GM12878 (cell line): ENCODE results near the gene ZNF644. TPM values are rescaled to one million over a fixed set of nuclear protein-coding genes. Genes with fewer than 3 reads are reported as not detected.

Source experiments
- ATAC-seq: fragments of 200-7000 bp; cut with Tn5 transposase; 3 replicates; pipeline ENCODE4 v1.9.1; 2020; ENCODE audit warnings: mild to moderate bottlenecking, moderate library complexity
- BruUV-seq: library from RNA; stranded (reverse); fragments of 400-500 nt; replicated peaks from 2 replicates; lab custom pipeline; 2021; lab: Mats Ljungman, UMichigan
- CTCF ChIA-PET: fragments of 300-600 bp; sonication (Branson Sonifier 250); formaldehyde crosslinking; extraction: SDS; loops from one replicate; lab custom pipeline; 2021; ENCODE audit warnings: inconsistent platforms; lab: Yijun Ruan, JAX
- POLR2A ChIA-PET: fragments of 350-600 bp; formaldehyde crosslinking; extraction: SDS; loops from one replicate; lab custom pipeline; 2021; ENCODE audit warnings: inconsistent platforms; lab: Charles Lee
- RAD21 ChIA-PET: fragments of 300-600 bp; sonication (Branson Sonifier 250); formaldehyde crosslinking; loops from one replicate; lab custom pipeline; 2023; ENCODE audit warnings: antibody characterized with exemption; ENCODE audit not compliant: unreplicated experiment; lab: Charles Lee
- SMC1A ChIA-PET: fragments of 300-600 bp; sonication (Branson Sonifier 250); formaldehyde crosslinking; loops from one replicate; lab custom pipeline; 2023; ENCODE audit not compliant: unreplicated experiment, uncharacterized antibody; lab: Charles Lee
- DNase-seq: peaks from one replicate; pipeline ENCODE4 v3.0.0-alpha.2; 2011; ENCODE audit warnings: low read depth, low spot score
- FAIRE-seq: peaks from 3 replicates; lab custom pipeline; 2011; peaks lifted over from hg19 to GRCh38; lab: Jason Lieb, UNC
- H2AFZ ChIP-seq: 2 replicates; pipeline ENCODE4 v1.6.0; 2011; ENCODE audit warnings: low read depth, low read length, control low read depth; ENCODE audit not compliant: control insufficient read depth
- H3K27ac ChIP-seq: 2 replicates; pipeline ENCODE4 v1.5.1; 2011; ENCODE audit warnings: control low read depth; ENCODE audit not compliant: control insufficient read depth, insufficient read depth
- H3K27me3 ChIP-seq, 2 experiments: replicated peaks in 1 of 2; 2 replicates each; pipeline versions ENCODE4 v1.6.0 to v1.6.1; 2011; ENCODE audit warnings: low read length in 1 of 2; ENCODE audit not compliant: control insufficient read depth in 2 of 2, insufficient read depth in 2 of 2
- H3K36me3 ChIP-seq, 2 experiments: 2 replicates each; pipeline ENCODE4 v1.5.1; 2011; ENCODE audit warnings: low read length in 1 of 2; ENCODE audit not compliant: control insufficient read depth in 2 of 2, insufficient read depth in 2 of 2
- H3K4me1 ChIP-seq: 2 replicates; pipeline ENCODE4 v1.6.1; 2011; ENCODE audit warnings: mild to moderate bottlenecking, low read length, moderate library complexity, mixed read lengths; ENCODE audit not compliant: control insufficient read depth, insufficient read depth
- H3K4me2 ChIP-seq: 2 replicates; pipeline ENCODE4 v1.6.0; 2011; ENCODE audit warnings: control low read depth; ENCODE audit not compliant: control insufficient read depth, insufficient read depth
- H3K4me3 ChIP-seq: fragments of 200-600 bp; sonication (generic); 2 replicates; pipeline ENCODE4 v1.5.1; 2016
- H3K79me2 ChIP-seq: 2 replicates; pipeline ENCODE4 v1.6.0; 2011; ENCODE audit warnings: low read length; ENCODE audit not compliant: control insufficient read depth, insufficient read depth
- H3K9ac ChIP-seq: 2 replicates; pipeline ENCODE4 v1.8.0; 2011; ENCODE audit warnings: low read length, control low read depth, mixed read lengths; ENCODE audit not compliant: control insufficient read depth, insufficient read depth
- H3K9me3 ChIP-seq: replicated peaks from 3 replicates; pipeline ENCODE4 v1.5.1; 2011; ENCODE audit warnings: mild to moderate bottlenecking, low read length; ENCODE audit not compliant: control insufficient read depth, insufficient read depth
- H4K20me1 ChIP-seq: 2 replicates; pipeline ENCODE4 v1.6.0; 2011; ENCODE audit not compliant: control insufficient read depth, insufficient read depth
- BCLAF1 ChIP-seq: fragments of 450-650 bp; IDR thresholded peaks from 2 replicates; pipeline ENCODE4 v1.6.1; 2017; ENCODE audit warnings: antibody characterized with exemption, mild to moderate bottlenecking, moderate library complexity
- EP300 ChIP-seq, 2 experiments: fragments of 150-350 bp in 1 of 2; IDR thresholded peaks; 2 replicates each; pipeline ENCODE4 v1.6.1; 2011 to 2012; ENCODE audit warnings: low read depth in 2 of 2, low read length in 2 of 2, borderline replicate concordance in 1 of 2, improper control_type of control experiment in 1 of 2, inconsistent platforms in 1 of 2; ENCODE audit not compliant: control insufficient read depth in 1 of 2
- HCFC1 ChIP-seq: fragments of 150-350 bp; IDR thresholded peaks from 2 replicates; pipeline ENCODE4 v1.6.1; 2014; ENCODE audit warnings: low read length
- NFYA ChIP-seq: IDR thresholded peaks from 2 replicates; pipeline ENCODE4 v1.6.1; 2011; ENCODE audit warnings: low read depth, mild to moderate bottlenecking, low read length, improper control_type of control experiment, borderline replicate concordance
- NR2C2 ChIP-seq: IDR thresholded peaks from 2 replicates; pipeline ENCODE4 v1.6.1; 2011; ENCODE audit warnings: borderline replicate concordance, low read depth; ENCODE audit not compliant: control insufficient read depth, insufficient read length
- PRDM15 ChIP-seq: fragments of 450-650 bp; formaldehyde crosslinking; IDR thresholded peaks from 2 replicates; pipeline ENCODE4 v1.4.0; 2020; ENCODE audit warnings: mild to moderate bottlenecking, moderate library complexity
- ZBTB4 ChIP-seq: fragments of 450-650 bp; formaldehyde crosslinking; IDR thresholded peaks from 2 replicates; pipeline ENCODE4 v1.4.0; 2022; ENCODE audit warnings: mild to moderate bottlenecking, moderate library complexity
- WGBS: methylation state at CpG from one replicate; pipeline ENCODE4 v1.1.6; 2016; ENCODE audit warnings: low lambda C conversion rate; ENCODE audit not compliant: insufficient replicate concordance, insufficient coverage; ENCODE audit errors: missing lambda C conversion rate; 5-methylcytosine and 5-hydroxymethylcytosine counted together
- in situ Hi-C: fragments of 300-500 bp; cut with MboI; formaldehyde crosslinking; loops from 9 replicates; pipeline ENCODE4 v1.14.3; 2018; ENCODE audit warnings: mixed read lengths
- intact Hi-C: fragments of 100-400 bp; cut with micrococcal nuclease; formaldehyde crosslinking; loops from one replicate; pipeline ENCODE4 v1.14.2; 2022; ENCODE audit not compliant: unreplicated experiment
- polyA plus RNA-seq, 11 experiments: library from polyadenylated mRNA; depleted of rRNA in 4 of 11; unstranded in 6 of 11; stranded (reverse) in 5 of 11; fragments of >200 nt; fragmentation: Nextera tagmentation in 4 of 11; fragmentation: Illumina TruSeq in 1 of 11; extraction: Ambion mirVana in 4 of 11; extraction: Trizol in 1 of 11; gene quantifications; 1 replicate in 1 of 11; 2 replicates in 10 of 11; pipeline versions ENCODE4 v1.2.1 to v1.2.3, GENCODE V29; 2011 to 2016; ENCODE audit warnings: inconsistent platforms in 2 of 11, missing spikeins in 2 of 11, low read depth in 1 of 11
- total RNA-seq, 4 experiments: library from RNA; depleted of rRNA in 3 of 4; stranded (reverse); fragments of >200 nt in 3 of 4; fragmentation: Illumina TruSeq in 1 of 4; extraction: Trizol in 1 of 4; gene quantifications; 2 replicates each; pipeline versions ENCODE4 v1.2.1 to v1.2.3, GENCODE V29; 2013 to 2021

The ZNF644 gene
- total and polyA plus RNA-seq, 10 of the 15 experiments (the other 5 are each of a cell fraction or from before 2014, with no cell fraction given), result 17.7 to 55.3 (median 29.5) TPM

DNA sequence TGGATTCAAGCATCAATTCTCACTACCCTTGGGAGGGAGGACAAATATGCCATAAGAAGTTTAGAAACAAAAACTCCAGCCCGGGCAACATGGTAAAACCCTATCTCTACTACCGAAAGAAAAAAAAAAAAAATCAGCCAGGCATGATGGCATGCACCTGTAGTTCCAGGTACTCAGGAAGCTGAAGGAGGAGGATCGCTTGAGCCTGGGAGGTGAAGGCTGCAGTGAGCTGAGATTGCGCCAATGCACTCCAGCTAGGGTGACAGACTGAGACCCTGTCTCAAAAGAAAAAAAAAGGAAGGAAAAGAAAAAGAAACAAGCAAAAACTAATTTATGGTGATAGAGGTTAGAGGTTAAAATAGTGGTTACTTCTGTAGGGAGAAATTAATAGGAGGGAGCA is 9.6 kb downstream of the ZNF644 start:
- intact Hi-C loops, result no loop called here
- 76% methylated on average over 4 of the region's 4 CpGs for WGBS
- ATAC-seq, result no peak
- Histone ChIP-seq H2AFZ (no peak overlapping the region), H3K4me2 (no peak overlapping the region), H3K9ac (no peak overlapping the region), H3K4me3 (no peak overlapping the region), H3K36me3 (peaks cover 0 to 5% of the 10 kb centered on the region in 2 experiments; a peak in 1 of 4 replicates), H3K9me3 (peaks cover 6% of the 10 kb centered on the region; the same call in 2 of the 3 replicates), H3K79me2 (peaks cover 90% of the 10 kb centered on the region), H3K27me3 (no peaks in the 10 kb centered on the region), H4K20me1 (no peaks in the 10 kb centered on the region; the same call in 1 of the 2 replicates), H3K27ac (no peak overlapping the region), H3K4me1 (no peaks in the 10 kb centered on the region)
- ChIA-PET POLR2A (no interaction called here), RAD21 (interaction anchor here (0.6 kb wide), 1 partner anchor 124 kb away, joined by 3 read pairs; no protein-coding TSS in a partner anchor), SMC1A (no interaction called here), CTCF (no interaction called here)
- FAIRE-seq, result no peak
- DNase-seq, result no peak
- in situ Hi-C loops, result no loop called here
- BruUV-seq, result no TSS peak
- TF ChIP-seq BCLAF1 (no peak), ZBTB4 (no peak), PRDM15 (CRISPR knock-in tag) (no peak), EP300 (IDR thresholded peaks at IDR 0.05; ENCODE audit: borderline replicate concordance in 1 of 2, control insufficient read depth in 1 of 2, low read depth in 2 of 2, low read length in 2 of 2) (no peak), NFYA (no peak), NR2C2 (no peak), HCFC1 (no peak)
